GM23338 (cell line): ENCODE measurements around the gene CCDC40. TPM values are rescaled to one million over a fixed set of nuclear protein-coding genes. Genes with fewer than 3 reads are reported as not detected.
"Not testable (repeated sequence)": the region's sequence is repeated elsewhere in the genome, so short reads cannot be mapped to it uniquely, and the experiment has no call there.

Source experiments
- ATAC-seq: fragments of 200-7000 bp; cut with Tn5 transposase; 3 replicates; pipeline ENCODE4 v1.9.1; 2020
- DNase-seq: peaks from one replicate; pipeline ENCODE4 v3.0.0-alpha.2; 2015; ENCODE audit warnings: low spot score
- H2AFZ ChIP-seq: fragments of 200-600 bp; sonication (generic); 2 replicates; pipeline ENCODE4 v1.8.0; 2016; ENCODE audit warnings: antibody characterized with exemption, mild to moderate bottlenecking, moderate library complexity
- H3F3A ChIP-seq: fragments of 200-600 bp; sonication (generic); replicated peaks from 2 replicates; pipeline ENCODE4 v1.8.0; 2017; ENCODE audit warnings: antibody characterized with exemption, mixed run types, low read depth
- H3K27ac ChIP-seq: fragments of 200-600 bp; sonication (generic); 2 replicates; pipeline ENCODE4 v1.6.1; 2016; ENCODE audit warnings: low read depth
- H3K27me3 ChIP-seq: fragments of 200-600 bp; sonication (generic); 2 replicates; pipeline ENCODE4 v1.8.0; 2016; ENCODE audit warnings: mild to moderate bottlenecking, mixed run types, moderate library complexity; ENCODE audit not compliant: insufficient read depth
- H3K36me3 ChIP-seq: fragments of 200-600 bp; sonication (generic); 2 replicates; pipeline ENCODE4 v1.8.0; 2016; ENCODE audit warnings: mild to moderate bottlenecking; ENCODE audit not compliant: insufficient read depth
- H3K4me1 ChIP-seq: fragments of 200-600 bp; sonication (generic); 2 replicates; pipeline ENCODE4 v1.8.0; 2016; ENCODE audit warnings: mild to moderate bottlenecking, moderate library complexity; ENCODE audit not compliant: insufficient read depth
- H3K4me2 ChIP-seq: fragments of 200-600 bp; sonication (generic); 2 replicates; pipeline ENCODE4 v1.7.1; 2017; ENCODE audit warnings: mixed run types
- H3K4me3 ChIP-seq: fragments of 200-600 bp; sonication (generic); 2 replicates; pipeline ENCODE4 v1.6.1; 2016; ENCODE audit warnings: mixed run types
- H3K79me2 ChIP-seq: fragments of 200-600 bp; sonication (generic); replicated peaks from 2 replicates; pipeline ENCODE4 v1.8.0; 2017; ENCODE audit warnings: mild to moderate bottlenecking; ENCODE audit not compliant: insufficient read depth
- H3K9me2 ChIP-seq: fragments of 200-600 bp; sonication (generic); 2 replicates; pipeline ENCODE4 v1.8.0; 2017; ENCODE audit not compliant: insufficient read depth
- H4K20me1 ChIP-seq: fragments of 200-600 bp; sonication (generic); replicated peaks from 2 replicates; pipeline ENCODE4 v1.8.0; 2017; ENCODE audit warnings: mild to moderate bottlenecking; ENCODE audit not compliant: insufficient read depth
- H3K27ac Mint-ChIP-seq: 2 replicates; pipeline ENCODE4 v1.8.0; 2020; ENCODE audit warnings: inconsistent platforms, mild to moderate bottlenecking, moderate library complexity, mixed read lengths
- H3K27me3 Mint-ChIP-seq: 3 replicates; pipeline ENCODE4 v1.8.0; 2022; ENCODE audit warnings: low read depth, mild to moderate bottlenecking, moderate library complexity, mixed read lengths, inconsistent platforms; ENCODE audit not compliant: insufficient read depth, poor library complexity
- H3K36me3 Mint-ChIP-seq: 3 replicates; pipeline ENCODE4 v1.8.0; 2021; ENCODE audit warnings: low read depth, mild to moderate bottlenecking, inconsistent platforms, moderate library complexity, mixed read lengths
- H3K4me1 Mint-ChIP-seq: 3 replicates; pipeline ENCODE4 v1.8.0; 2020; ENCODE audit warnings: mild to moderate bottlenecking, inconsistent platforms, mixed read lengths
- H3K4me3 Mint-ChIP-seq: 3 replicates; pipeline ENCODE4 v1.8.0; 2021; ENCODE audit warnings: moderate library complexity, mild to moderate bottlenecking, inconsistent platforms, mixed read lengths
- H3K9me3 Mint-ChIP-seq: 3 replicates; pipeline ENCODE4 v1.8.0; 2020; ENCODE audit warnings: moderate library complexity, mild to moderate bottlenecking, inconsistent platforms, mixed read lengths
- CREB1 ChIP-seq: fragments of 250-450 bp; sonication (Bioruptor Pico); IDR thresholded peaks from 2 replicates; pipeline ENCODE4 v1.5.0; 2020; ENCODE audit warnings: low read depth, mild to moderate bottlenecking, moderate library complexity
- CTCF ChIP-seq, 2 experiments: fragments of 200-600 bp in 1 of 2; sonication (generic) in 1 of 2; conservative IDR thresholded peaks; 2 replicates each; pipeline versions ENCODE4 v1.5.1 to v1.6.1; 2016 to 2017; ENCODE audit warnings: antibody characterized with exemption in 2 of 2, low read depth in 2 of 2, mild to moderate bottlenecking in 2 of 2, moderate library complexity in 1 of 2
- EZH2phosphoT487 ChIP-seq: fragments of 200-600 bp; sonication (generic); IDR thresholded peaks from one replicate; pipeline ENCODE4 v1.8.1; 2018; ENCODE audit warnings: antibody characterized with exemption; ENCODE audit not compliant: unreplicated experiment
- JUNB ChIP-seq: IDR thresholded peaks from one replicate; pipeline ENCODE4 v1.6.1; 2016; ENCODE audit warnings: antibody characterized with exemption; ENCODE audit not compliant: unreplicated experiment
- NANOG ChIP-seq: IDR thresholded peaks from 2 replicates; pipeline ENCODE4 v1.6.1; 2016; ENCODE audit warnings: antibody characterized with exemption, borderline replicate concordance
- POLR2AphosphoS5 ChIP-seq: IDR thresholded peaks from 2 replicates; pipeline ENCODE4 v1.6.1; 2016; ENCODE audit warnings: antibody characterized with exemption, low read depth
- REST ChIP-seq: IDR thresholded peaks from one replicate; pipeline ENCODE4 v1.6.1; 2018; ENCODE audit warnings: antibody characterized with exemption; ENCODE audit not compliant: unreplicated experiment
- ZNF114 ChIP-seq: fragments of 250-450 bp; sonication (Bioruptor Pico); IDR thresholded peaks from 2 replicates; pipeline ENCODE4 v1.5.0; 2020; ENCODE audit warnings: mild to moderate bottlenecking, moderate library complexity
- ZNF331 ChIP-seq: fragments of 250-450 bp; sonication (Bioruptor Pico); IDR thresholded peaks from 2 replicates; pipeline ENCODE4 v1.5.0; 2020; ENCODE audit warnings: low read depth, mild to moderate bottlenecking, moderate library complexity
- polyA plus RNA-seq: library from polyadenylated mRNA; unstranded; fragments of >200 nt; fragmentation: Nextera tagmentation; extraction: Ambion mirVana; gene quantifications from 2 replicates; pipeline ENCODE4 v1.2.1, GENCODE V29; 2016
- total RNA-seq: library from RNA; depleted of rRNA; stranded (reverse); fragments of >200 nt; shearing (Covaris generic); gene quantifications from 2 replicates; pipeline ENCODE4 v1.2.3, GENCODE V29; 2014
- TF ChIP-seq, protein P1 (sequence below): IDR thresholded peaks from 2 replicates; pipeline ENCODE4 v1.6.1; 2016; ENCODE audit warnings: antibody characterized with exemption

Gene CCDC40
- total and polyA plus RNA-seq, 2 experiments from 2014 or later: 7.6 to 8.1 TPM

GRCh38 chr17:80046709-80047108 is 10.3 kb downstream of the CCDC40 start:
- not testable (repeated sequence) for H3K79me2 ChIP-seq, H3K9me2 ChIP-seq, H3K4me1 Mint-ChIP-seq, H3K9me3 Mint-ChIP-seq, H3K4me3 ChIP-seq, H3F3A ChIP-seq, H2AFZ ChIP-seq, DNase-seq, H3K27me3 ChIP-seq, ATAC-seq, H3K27ac Mint-ChIP-seq, H3K4me1 ChIP-seq, H3K4me3 Mint-ChIP-seq, H3K27ac ChIP-seq, H4K20me1 ChIP-seq, H3K4me2 ChIP-seq
- H3K27me3 Mint-ChIP-seq: peaks cover 11% of the 10 kb centered on the region
- H3K36me3 ChIP-seq: peaks cover 10% of the 10 kb centered on the region; the same call in 1 of the 2 replicates
- H3K36me3 Mint-ChIP-seq: peaks cover 37% of the 10 kb centered on the region

DNA sequence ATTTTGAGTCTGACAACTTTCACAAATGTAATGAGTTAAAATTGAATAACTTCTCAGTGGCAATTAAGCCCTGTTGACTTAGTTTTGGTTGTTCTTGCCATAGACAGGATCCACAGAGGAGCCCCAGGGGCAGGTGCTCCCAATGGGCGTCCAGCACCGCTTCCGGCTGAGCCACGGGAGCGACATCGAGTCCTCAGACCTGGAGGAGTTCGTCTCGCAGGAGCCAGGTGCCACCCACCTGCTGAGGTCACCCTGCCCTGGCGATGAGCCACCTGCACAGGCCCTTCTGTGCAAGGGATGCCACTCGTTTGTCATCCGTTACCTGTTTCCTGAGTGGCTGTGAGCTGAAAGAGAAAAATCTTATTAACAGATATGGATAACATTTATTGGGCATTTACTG is 10.7 kb downstream of the CCDC40 start:
- no peaks in the 10 kb centered on the region for H3K27me3 ChIP-seq
- H3K9me2 ChIP-seq: no peaks in the 10 kb centered on the region
- H3K4me2 ChIP-seq: no peak overlapping the region
- H3K4me1 ChIP-seq: no peaks in the 10 kb centered on the region
- H2AFZ ChIP-seq: no peak overlapping the region
- Mint-ChIP-seq H3K4me3 (no peak overlapping the region), H3K36me3 (peaks cover 32% of the 10 kb centered on the region), H3K4me1 (peaks cover 4% of the 10 kb centered on the region; the same call in 2 of the 3 replicates), H3K27ac (no peak overlapping the region), H3K9me3 (peaks cover 5% of the 10 kb centered on the region; the same call in 2 of the 3 replicates), H3K27me3 (peaks cover 11% of the 10 kb centered on the region)
- H3F3A ChIP-seq: no peaks in the 10 kb centered on the region
- no peaks in the 10 kb centered on the region for H4K20me1 ChIP-seq
- DNase-seq (no peak), ATAC-seq (no peak)
- no peaks in the 10 kb centered on the region for H3K79me2 ChIP-seq
- 0 out of 2 replicates have a peak, but pooled peaks cover 6% of the 10 kb centered on the region for H3K36me3 ChIP-seq
- no peak overlapping the region for H3K4me3 ChIP-seq
- no peak overlapping the region for H3K27ac ChIP-seq
- no peak for TF ChIP-seq JUNB
- no peak for TF ChIP-seq ZNF331
- TF ChIP-seq ZNF114 (CRISPR knock-in tag): no peak
- no peak for TF ChIP-seq NANOG
- TF ChIP-seq, protein P1, sequence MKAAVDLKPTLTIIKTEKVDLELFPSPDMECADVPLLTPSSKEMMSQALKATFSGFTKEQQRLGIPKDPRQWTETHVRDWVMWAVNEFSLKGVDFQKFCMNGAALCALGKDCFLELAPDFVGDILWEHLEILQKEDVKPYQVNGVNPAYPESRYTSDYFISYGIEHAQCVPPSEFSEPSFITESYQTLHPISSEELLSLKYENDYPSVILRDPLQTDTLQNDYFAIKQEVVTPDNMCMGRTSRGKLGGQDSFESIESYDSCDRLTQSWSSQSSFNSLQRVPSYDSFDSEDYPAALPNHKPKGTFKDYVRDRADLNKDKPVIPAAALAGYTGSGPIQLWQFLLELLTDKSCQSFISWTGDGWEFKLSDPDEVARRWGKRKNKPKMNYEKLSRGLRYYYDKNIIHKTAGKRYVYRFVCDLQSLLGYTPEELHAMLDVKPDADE: no peak
- TF ChIP-seq CTCF (conservative IDR thresholded peaks at IDR 0.05; ENCODE audit: low read depth in 2 of 2): no peak
- TF ChIP-seq CREB1 (CRISPR knock-in tag): no peak
- TF ChIP-seq REST: no peak
- TF ChIP-seq POLR2AphosphoS5: no peak
- TF ChIP-seq EZH2phosphoT487: no peak
